AML-193 (cell line): Measurements from ENCODE around the gene BCL7A.
"Not testable (repeated sequence)": the region's sequence is repeated elsewhere in the genome, so short reads cannot be mapped to it uniquely, and the experiment has no call there.

Source experiments
- DNase-seq, 2 experiments: peaks; one replicate each; lab custom pipeline; 2025; lab: John Stamatoyannopoulos, UW

Gene BCL7A

DNA sequence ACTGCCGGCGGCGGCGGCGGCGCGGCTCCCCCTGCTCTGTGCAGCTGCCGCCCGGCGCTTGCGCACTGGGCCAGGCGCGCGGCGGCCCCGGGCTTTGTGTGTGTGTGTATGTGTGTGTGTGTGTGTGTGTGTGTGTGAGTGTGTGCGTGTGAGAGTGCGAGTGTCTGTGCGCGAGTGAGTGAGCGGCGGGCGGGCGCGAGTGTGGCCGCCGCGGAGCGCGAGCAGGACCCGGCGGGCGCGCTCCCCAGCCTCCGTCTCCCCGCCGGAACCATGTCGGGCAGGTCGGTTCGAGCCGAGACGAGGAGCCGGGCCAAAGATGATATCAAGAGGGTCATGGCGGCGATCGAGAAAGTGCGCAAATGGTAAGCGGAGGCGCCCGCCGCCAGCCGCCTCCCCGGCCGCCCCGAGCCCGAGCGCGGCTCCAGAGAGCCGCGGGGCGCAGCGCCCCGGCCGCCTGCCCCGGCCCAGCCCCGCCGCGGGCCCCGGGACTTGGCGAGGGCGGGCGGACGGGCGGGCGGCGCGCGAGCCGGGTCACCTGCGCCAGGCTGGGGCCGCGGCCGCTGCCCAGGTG is at the start of gene BCL7A:
Gene BCL7A, plus strand, starts transcription at position 63 of the 571 bp plus-strand sequence. Its CDS starts 208 bp downstream, at position 271.
- no peak for DNase-seq

DNA sequence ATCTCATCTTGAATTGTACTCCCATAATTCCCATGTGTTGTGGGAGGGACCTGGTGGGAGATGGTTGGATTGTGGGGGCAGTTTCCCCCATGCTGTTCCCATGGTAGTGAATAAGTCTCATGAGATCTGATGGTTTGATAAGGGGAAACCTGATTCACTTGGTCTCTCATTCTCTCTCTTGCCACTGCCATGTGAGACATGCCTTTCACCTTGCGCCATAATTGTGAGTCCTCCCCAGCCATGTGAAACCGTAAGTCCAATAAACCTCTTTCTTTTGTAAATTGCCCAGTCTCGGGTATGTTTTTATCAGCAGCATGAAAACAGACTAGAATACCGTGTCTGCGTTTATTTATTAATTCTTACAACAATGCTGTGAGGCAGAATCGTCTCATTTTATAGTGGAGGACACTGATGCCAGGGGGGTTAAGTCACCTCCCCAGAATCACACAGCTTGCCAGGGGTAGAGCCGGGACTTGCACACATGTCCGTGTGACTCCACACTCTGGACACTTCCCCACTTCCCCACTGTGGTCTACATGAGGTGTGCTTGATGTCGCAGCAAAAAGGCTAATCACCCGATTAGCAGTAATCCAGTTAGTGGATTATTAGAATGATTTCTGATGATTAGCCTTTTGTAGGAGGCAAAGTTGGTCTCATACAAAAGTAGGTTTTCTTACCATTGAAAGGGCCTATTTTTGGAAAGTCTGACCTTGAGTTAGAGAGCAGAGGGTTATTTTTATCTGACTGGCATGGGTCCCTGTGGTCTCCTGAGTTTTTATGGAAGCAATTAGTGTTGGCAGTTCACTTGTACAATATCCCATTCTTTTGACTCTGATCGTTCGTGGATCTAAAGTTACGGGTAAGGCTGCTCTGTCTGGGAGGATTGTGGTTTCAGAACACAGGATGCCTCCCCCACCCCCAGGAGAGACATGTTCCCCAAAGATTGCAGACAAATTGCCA is 47.4 kb upstream of the BCL7A start:
- no peak for DNase-seq

DNA sequence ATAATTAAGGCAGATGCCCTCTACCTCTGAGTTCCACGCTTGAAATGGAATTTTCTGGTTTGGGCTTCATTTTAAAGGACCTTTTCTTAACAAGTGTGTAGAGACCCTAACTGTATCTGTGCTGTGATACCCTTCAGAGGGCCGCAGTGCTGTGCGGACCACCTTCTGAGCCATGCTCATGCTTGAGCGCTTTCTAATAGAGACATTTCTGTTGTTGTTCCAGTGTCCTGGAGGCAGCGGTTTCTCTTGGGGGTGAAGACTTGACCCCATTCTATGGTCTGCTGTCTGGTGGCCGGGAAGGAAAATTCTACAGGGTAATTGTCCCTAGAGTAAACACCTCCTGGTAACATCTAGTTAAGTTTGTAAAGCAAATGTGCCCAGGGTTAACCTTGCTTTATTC is 46.7 kb upstream of the BCL7A start:
- DNase-seq = no peak

DNA sequence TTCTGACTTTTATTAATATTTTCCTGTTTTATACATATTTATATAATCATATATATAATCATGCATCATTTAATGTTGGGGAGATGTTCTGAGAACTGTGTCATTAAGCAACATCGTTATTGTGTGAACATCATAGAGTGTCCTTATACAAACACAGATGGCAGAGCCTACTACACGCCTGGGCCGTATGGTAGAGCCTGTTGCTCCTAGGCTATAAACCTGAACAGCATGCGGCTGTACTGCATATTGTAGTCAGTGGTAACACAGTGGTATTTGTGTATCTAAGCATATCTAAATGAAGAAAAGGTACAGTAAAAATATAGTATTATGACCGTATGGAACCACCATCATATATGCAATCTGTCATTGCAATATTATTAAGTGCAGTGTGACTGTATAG is 44.7 kb upstream of the BCL7A start:
- DNase-seq = no peak

DNA sequence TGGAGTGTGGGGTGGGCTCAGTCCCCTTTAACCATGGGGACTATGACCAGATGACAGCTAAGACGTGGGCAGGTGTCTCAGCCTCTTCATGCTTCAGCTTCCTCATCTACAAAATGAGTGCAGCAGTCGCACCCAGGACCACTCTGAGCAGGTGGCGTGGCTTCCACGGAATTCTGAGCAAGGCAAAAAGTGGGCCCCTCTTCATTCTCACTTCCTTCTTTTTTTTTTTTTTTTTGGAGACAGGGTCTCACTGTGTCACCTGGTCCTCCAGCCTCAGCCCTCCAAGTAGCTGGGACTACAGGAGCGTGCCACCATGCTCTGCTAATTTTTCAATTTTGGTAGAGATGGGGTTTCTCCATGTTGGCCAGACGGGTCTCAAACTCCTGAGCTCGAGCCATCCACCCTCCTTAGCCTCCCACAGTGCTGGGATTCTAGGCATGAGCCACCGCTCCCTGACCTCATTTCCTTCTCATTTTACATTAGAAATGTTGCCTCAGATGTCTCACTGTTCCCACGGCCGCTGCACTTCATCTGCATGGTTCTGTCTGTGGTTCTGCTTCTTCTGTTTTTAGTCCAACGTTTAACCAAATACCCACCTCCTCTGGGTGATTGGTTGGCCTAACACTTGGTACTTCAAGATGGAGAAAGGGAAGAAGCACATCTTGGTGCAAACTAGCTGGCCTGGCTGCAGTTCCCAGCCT is 41.3 kb upstream of the BCL7A start:
- DNase-seq = no peak

DNA sequence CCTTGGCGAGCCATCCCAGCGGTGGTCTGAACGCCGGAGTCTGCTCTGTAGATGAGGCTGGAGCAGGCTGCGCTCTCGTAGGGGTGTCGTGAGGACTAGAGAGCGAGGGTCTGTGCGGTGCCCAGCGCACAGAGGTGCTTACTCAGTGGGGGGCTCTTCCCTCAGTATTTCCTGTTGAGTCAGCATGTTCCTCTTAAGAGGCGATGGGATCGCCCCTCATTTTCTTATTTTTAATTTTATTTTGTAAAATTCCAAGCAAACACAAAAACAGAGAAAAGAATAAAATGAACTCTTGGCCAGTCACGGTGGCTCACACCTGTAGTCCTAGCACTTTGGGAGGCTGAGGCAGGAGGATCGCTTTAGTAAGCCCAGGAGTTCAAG is 40.8 kb upstream of the BCL7A start:
- DNase-seq = no peak

DNA sequence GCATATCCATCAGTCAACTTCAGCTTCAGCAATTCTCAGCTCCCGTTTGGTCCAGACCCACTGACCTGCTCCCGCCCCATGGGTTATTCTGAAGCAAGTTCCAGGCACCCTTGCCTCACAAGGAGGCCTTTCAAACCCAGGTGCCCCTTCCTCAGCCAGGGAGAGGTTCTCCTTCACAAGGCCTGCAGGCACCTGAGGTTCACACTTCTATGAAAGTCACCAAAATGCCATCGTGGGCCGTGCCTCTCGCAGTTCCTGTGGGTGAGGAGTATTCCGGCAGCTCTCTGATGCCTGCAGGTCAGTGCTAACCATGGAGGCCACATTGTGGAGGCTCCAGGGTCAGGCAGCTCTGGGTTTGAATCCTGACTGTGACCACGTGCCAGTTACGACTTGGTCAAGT is 40.2 kb upstream of the BCL7A start:
- no peak for DNase-seq

DNA sequence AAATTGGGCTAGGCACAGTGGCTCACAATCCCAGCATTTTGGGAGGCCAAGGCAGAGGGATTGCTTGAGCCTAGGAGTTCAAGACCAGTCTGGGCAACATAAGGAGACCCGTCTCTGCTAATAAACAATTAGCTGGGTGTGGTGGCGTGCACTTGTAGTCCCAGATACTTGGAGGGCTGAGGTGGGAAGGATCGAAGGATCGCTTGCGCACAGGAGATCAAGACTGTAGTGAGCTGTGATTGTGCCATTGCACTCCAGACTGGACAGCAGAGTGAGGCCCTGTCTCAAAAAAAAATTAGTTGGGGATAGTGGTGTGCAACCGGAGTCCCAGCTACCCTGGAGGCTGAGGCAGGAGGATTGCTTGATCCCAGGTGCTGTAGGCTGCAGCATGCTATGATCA is 38.7 kb upstream of the BCL7A start:
- no peak for DNase-seq

DNA sequence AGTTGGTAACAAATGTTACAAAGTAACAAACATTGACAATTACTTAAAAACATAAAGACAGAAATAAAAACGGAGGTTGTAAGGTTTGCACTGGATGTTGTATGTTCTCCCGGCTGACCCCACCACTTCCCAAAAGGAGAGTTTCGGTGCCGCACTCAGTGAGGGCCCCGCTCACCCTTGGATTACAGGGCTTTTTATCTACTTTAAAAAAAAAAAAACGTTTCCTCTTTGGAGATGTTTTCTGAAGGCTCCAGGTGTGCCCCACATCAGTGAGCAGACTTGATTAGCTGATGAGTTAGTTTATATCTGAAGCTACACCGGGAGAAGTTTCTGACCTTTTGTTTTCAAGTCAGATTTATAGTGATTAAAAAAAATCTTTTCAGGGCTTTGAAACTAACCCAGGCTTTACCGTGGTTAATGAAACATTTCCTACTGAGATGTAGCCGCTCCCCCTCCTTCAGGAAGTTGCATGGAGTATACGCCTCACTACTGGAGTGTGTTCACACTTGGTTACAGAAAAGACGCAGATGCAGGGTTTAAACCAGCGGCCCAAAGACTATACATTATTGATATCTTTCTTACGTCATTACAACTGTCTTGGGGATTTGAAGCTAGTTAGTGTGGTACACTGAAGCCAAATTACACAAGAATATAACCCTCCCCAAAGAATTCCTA is 38.0 kb upstream of the BCL7A start:
- DNase-seq = no peak

DNA sequence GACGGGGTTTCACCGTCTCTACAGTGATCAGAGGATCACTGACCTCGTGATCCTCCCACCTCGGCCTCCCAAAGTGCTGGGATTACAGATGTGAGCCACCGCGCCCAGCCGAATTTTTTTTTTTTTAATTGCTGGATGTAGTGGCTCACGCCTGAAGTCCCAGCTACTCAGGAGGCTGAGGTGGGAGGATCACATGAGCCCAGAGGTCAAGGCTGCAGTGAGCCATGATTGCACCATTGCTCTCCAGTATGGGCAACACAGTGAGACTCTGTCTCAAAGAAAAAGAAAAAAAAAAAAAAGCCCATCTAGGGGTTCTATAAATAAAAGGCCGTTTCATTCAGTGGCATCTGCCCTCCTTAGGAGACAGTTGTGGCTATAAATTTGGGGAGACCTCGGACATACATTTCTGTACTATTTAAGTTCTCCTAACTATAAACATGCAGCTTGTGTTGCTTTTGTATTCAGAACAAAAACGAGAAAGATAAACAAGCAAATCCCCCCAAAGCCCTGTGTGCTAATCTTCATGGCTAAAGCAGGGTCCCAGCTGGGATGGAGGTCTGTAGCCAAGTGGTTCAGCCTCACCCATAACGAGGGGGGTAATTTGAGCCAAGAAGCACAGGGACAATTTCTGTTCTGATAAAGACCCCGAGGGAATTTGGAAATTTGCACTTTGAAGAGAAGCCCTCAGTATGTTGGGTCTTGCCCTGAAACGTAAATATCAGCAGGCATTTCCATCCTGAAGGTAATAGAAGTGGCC is 35.0 kb upstream of the BCL7A start:
- DNase-seq = no peak

DNA sequence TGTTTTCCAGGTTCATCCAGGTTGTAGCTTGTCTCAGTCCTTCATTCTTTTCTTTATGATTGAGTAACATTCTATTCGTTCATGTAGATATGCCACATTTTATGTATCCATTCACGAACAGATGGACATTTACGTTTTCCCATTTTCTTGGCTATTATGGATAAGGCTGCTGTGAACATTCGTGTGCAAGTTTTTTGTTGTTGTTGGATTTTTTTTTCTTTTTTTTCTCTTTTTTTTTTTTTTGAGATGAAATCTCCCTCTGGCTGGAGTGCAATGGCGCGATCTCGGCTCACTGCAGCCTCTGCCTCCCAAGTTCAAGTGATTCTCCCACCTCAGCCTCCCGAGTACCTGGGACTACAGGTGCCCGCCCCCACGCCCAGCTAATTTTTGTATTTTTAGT is 33.2 kb upstream of the BCL7A start:
- not testable (repeated sequence) for DNase-seq

DNA sequence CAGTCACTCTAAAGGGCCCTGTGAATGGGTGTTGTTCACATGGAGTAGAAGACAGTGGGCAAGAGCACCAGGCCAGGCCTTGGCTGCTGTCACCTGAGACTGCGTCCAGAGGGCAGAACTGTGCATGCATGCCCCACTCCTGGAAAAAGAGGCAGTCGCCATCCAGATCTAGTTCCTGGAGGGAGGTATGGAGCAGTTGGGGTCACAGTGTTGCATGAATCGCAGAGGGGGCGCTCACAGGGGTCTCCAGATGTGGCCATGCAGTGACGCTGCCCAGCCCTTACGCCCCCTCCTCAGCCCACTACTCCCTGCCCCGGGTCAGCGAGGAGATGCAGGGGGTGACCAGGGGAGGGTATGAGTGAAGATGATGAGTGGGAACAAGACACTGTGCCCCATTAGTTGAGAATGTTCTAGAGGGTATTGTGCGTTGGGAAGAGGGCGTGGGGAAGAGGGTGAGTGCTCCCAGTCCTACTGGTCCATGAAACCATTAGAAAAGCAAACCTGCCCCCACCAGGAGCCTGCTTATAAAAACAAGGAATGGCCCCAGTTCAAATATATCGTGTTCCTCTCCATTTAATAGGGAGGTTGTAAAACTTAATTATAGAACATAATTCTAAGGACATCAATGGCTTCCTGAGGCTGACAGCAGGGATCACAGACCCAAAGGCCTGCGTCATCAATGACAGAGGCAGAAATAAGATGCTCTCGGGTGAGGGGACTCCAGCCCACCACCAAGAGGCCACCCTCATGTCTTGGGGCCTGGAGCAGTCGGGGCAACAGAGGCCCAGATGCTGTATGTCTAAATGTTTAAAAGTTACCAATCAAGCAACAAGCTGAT is 32.2 kb upstream of the BCL7A start:
- no peak for DNase-seq

DNA sequence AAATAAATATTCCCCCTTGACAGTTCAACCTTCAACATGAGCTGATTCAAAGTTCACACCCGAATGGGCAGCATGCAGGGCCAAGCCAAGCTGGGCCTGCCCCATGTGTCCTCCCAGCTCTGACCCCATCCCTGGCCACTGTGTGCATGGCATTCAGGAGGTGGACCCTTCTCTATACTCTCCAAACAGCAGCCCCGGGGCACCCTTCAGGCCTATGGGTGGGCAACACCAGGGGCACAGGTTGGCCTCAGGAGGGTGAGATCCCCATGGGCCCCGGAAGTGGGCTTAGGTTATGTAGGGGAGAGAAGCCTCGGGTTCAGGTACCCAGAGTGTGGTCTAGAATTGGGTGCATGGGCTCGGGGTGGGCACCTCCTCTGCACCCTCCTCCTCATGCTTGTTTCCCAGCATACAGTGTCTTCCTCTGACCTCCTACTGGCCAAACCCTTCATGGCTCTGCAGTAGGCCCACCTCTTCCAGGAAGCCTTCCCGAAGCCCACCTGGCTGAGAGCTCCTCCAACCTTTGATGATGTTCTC is 31.5 kb upstream of the BCL7A start:
- DNase-seq = no peak

DNA sequence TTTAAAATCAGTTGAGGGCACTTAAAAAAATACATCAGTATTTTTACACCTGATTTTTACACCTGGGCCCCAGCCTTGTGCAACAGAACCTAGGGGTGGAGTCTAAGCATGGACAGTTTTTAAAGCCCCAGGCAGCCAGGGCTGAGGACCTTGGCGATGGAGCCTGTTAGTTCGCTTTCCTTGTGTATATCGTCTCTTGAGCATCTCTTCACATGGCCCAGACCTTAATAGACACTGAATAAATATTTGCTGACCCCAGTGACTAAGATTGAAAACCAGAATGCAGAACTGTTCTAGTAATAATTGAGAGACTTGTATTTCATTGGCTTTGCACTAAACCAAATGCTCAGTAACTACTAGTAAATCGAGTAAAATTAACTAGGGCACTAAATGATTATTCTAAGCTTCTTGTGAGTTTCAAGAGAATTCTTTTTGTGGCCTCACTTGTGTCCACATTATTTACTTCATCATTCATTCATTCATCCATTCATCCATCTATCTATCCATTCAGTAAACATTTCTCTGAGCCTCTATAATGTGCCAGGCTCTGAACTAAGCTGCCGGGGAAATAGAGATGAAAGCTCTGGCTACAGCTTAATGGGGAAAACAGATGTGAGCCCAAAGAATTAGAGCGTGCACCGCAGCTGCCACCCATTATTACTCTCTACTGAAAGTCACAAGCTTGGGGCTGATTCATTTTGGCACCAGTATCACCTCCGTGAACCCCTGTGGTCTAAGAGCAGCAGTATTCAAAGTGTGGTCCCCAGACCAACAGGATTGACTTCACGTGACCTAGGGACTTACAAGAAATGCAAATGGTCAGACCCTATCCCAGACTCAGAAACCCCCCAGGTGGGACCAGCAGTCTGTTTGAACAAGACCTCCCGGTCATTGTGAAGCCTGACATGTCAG is 30.7 kb upstream of the BCL7A start:
- no peak for DNase-seq

DNA sequence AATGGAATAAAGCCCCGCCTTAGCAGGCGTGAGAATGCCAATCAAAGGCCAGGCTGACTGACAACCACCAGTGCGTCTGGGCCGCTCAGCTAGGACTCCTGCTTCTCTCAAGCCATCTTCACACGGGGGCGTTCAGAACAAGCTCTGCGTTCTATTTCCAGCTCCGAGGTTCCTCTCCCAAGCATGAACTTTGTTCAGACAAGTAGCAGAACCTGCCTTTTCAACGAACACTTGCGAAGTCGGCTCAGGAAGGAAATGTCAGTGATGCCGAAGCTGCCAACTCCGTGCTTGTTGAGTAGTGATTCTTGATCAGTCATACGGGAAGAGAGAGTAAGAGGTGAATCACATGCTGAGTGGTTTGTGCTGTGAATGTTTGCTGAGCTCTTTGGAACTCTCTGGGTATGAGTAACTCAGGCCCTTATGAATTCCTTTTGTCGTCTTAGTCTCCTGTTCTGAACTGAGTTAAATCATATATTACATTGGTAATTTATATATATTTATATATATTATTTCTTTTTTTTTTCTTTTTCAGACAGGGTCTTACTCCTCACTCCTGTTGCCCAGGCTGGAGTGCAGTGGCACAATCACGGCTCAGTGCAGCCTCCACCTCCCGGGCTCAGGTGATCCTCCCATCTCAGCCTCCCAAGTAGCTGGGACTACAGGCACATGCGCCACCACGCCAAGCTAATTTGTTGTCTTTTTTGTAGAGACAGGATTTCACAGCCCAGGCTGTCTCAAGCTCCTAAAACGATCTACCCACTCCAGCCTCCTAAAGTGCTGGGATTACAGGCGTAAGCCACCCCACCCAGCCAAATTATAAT is 29.4 kb upstream of the BCL7A start:
- no peak for DNase-seq

DNA sequence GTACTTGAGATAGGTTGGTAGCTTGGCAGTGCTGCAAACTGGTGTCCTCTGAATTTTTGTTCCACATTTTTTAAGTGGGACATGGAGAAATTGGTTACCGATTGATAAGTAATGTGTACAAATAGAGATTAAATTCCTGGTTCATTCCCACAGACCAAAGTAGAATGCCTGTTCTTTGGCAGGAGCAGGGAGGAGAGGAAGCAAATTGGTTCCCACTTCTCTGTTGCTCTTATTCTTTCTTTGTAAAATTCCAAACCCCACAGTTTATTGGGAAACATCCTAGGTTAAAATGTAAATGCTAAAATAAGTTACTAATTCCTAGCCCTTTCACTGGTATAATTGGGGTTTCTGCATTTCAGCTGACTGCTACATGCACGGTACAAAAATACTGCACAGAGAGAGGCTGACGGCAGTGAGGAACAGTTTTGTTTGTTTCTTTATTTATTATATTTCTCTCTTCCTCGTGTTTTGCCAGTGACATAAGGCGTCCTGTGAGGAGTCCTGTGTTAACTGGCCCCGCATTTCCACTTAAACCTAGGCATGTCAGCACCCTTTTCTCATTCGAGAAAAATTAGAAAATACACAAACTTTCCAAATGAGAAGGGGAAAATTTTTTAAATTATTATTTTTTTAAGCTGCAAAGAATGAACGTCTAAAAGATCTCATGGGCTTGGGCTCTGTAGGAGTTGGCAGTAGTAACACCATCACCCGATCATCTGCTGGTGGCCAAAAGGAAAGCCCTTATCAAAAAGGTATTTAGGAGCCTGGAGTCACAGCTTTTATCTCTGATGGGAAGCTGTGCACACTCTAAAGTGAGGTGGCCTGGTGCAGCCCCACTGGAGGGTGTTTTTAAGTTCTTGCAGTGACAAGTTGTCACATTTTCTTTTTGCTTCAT is 25.4 kb upstream of the BCL7A start:
- DNase-seq = no peak

DNA sequence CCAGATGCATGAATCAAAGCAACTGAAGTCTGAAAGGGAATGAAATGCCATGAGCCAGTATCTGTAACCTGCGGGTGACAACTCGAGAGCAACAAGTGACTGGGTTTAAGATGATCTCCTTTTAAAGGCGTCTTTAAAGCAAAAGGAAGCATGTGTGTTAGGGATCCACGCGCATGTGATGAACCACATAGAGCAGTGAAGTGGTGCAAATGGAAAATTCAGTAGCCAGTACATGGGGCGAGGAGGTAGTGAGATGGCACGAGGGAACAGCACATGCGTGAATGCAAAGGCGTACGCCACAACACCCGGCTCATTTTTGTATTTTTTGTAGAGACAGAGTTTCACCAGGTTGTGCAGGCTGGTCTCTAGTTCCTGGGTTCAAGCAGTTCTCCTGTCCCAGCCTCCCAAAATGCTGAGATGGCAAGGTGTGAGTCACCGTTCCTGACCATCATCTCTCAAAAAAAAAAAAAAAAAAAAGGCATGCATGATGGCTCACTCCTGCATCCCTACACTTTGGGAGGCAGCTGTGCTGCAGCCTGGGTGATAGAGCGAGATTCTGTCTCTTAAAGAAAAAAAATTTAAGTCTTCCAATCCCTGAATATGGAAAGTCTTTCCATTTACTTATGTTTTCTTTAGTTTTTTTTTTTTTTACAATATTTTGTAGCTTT is 24.6 kb upstream of the BCL7A start:
- DNase-seq = no peak
